HG03460 (cell line): ENCODE data around the gene ATE1.
A peak's percentile ranks its signal among the peaks of the same experiment; 100 is the strongest.
"Not testable (repeated sequence)": the region's sequence is repeated elsewhere in the genome, so short reads cannot be mapped to it uniquely, and the experiment has no call there.

Experiments
- ATAC-seq: cut with Tn5 transposase; IDR thresholded peaks from one replicate; pipeline ENCODE4 v1.9.1; 2021; ENCODE audit not compliant: unreplicated experiment

The ATE1 gene

DNA sequence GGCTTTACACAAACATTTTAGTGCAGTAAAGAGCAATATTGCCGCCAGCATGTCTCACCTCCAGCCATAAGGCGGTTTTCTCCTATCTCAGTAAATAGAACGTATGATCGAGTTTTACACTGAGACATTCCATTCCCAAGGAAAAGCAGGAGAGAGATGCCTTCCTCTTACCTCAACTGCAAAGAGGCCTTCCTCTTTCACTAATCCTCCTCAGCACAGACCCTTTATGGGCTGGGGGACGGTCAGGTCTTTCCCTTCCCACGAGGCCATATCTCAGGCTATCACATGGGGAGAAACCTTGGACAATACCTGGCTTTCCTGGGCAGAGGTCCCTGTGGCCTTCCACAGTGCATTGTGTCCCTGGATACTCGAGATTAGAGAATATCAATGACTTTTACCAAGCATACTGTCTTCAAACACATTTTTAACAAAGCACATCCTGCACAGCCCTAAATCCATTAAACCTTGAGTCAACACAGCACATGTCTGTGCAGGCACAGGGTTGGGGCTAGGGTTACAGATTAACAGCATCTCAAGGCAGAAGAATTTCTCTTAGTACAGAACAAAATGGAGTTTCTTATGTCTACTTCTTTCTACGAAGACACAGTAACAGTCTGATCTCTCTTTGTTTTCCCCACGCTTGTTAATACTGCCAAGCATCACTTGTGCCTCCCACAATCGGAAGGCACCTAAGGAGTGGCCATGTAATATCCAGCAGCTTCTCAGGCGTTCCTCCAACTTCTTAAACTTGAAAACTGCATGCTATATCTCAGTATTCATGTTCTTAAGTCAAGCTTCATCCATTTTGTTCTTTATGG is 2.6 kb upstream of the ATE1 start:
- not testable (repeated sequence) for ATAC-seq

DNA sequence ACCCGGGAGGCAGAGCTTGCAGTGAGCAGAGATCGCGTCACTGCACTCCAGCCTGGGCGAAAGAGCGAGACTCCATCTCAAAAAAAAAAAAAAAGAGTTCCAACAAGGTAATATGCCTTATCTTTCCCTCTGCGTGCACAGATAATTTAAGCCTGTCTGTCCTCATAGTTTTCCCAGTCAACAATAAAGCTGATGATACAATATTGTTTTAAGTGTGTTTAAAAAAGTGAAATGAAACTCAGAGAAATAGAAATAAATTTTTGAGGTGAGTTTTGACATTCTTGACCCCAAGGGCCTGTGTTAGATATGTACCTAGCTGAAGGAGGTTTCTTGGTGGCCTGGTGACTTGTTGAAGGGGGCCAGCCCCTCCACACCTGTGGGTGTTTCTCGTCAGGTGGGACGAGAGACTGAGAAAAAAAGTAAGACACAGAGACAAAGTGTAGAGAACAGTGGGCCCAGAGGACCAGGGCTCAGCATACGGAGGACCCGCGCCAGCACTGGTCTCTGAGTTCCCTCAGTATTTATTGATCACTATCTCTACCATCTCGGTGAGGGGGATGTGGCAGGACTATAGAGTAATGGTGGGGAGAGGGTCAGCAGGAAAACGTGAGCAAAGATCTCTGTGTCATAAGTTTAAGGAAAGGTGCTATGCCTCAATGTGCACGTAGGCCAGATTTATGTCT is 1.9 kb upstream of the ATE1 start:
- ATAC-seq = not testable (repeated sequence)

DNA sequence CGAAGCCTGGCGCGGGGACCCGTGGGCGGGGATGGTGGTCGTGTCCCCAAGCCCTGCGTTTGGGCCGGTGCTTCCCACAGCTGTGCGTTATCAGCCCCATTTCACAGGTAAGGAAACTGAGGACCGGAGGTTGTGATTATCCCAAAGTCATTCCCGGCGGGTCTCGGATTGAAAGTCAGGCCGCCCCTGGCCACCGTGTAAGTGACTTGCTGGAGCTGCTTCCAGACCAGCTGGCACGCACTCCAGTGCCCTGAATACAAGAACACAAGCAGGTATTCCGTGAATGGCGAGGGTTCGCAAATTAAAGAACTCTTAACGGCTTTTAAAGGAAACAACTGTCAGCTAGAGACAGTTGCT is 675 bp upstream of the ATE1 start:
- ATAC-seq = peak; percentile 4

DNA sequence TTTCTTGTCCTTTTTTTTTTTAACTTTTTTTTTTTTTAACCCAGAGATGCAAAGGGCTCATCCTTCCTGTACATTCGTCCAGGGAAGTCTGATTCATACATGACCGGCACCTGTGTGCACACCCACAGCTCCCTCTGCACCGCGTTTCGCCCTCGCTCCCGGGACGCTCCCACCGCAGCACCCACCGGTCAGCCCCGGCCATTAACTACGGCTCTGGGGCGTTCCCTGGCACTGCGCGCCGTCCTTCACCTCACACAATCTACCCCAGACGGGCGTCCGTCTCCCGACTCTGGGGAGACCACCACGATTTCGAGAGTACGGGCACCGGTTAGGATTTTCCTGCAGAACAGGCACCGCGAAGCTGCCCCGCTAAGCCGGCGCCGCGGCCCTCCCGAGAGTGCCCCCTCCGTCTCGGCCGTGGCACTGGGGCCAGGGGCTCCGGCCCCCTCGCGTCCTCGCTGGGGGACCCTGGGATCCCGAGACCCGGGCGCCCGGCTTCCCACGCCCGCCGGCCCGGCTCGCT is 452 bp downstream of the ATE1 start:
- peak; percentile 34 for ATAC-seq

DNA sequence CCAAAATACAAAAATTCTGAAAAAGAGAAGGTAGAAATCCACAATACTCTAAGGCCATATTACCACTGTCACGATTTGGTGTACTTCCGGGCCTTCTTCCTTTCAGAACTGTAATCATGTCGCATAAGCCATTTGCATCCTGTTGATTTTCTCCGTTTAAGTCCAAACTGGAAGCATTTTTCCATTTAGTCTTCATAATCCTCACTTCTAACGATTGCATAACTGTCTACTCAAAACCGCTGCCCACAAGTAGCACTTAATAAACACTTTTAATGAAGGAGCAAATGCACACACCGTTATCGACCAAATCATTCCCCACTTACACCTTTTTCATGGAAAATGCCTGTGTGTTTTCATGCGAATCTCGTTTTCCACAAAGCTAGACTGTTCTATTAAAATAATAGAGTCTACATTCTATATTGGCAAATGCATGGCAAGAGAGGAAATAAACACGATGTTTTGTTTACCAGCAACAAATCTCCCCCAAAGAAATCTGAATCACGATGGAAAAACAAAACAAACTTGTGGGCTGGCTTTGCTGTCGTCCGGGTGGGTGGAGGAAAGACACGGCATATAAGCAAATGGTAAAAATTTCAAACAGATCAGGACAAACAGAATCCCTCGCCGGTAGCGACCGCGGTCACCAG is 1.0 kb downstream of the ATE1 start:
- ATAC-seq = peak; percentile 7

DNA sequence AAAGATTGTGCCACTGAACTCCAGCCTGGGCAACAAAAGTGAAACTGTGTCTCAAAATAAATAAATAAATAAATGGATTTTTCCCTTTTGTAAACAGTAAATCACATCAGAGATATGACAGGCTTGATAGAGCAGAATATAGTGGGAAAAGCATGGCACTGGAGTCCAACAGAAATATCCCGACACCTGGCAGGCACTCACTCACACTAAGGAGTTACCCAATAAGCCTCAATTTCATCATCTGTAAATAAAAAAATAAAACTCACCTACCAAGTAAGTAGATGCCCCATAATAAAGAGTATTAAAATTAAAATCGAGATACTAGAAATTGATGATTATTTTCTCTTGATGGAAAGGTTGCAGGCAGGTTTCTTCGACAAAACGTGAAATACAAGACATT is 1.7 kb downstream of the ATE1 start:
- no peak for ATAC-seq

DNA sequence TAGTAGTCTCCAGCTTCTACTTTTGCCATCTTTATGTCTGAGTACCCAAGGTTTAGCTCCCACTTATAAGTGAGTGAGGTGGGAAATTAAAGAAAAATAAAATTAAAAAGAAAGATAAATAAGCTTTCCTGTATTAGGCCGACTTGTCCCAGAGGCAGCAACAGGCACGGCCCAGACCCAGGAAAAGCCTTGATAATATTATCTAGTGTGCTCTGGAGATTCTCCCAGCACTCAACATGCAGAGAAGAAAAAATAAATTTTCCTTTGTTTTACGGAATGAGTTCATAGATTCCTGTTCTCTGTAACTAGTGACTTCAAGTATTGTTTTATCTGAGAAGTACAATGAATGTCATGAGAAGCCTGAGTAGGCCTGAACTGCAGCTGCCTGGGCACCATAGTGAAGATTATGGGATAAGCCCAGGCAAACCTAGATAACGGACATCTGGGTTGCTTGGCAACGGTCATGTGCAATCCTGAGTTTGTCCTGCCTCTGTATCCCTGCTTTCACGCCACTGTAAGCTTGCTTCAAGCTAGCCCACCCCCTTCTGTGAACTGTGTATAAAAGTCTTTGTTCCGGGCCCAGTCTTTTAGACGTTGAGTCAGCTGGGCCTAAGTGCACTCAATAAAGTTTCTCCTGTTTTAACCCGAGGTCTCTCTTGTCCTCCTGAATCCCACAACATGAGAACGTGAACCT is 6.4 kb downstream of the ATE1 start:
- ATAC-seq = no peak

DNA sequence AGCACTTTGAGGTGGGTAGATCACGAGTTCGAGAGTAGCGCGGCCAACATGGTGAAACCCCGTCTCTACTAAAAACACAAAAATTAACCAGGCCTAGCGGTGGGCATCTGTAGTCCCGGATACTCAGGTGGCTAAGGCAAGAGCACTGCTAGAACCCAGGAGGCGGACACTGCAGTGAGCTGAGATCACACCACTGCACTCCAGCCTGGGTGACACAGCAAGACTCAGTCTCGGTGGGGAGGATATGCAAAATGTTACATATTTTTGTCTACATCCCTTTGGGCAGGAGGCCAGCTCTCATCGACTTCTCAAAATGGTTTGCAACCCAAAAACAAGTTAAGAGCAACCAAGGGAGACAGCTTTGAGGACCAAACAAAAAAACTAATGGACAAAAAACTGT is 8.2 kb downstream of the ATE1 start:
- ATAC-seq = peak; percentile 64

DNA sequence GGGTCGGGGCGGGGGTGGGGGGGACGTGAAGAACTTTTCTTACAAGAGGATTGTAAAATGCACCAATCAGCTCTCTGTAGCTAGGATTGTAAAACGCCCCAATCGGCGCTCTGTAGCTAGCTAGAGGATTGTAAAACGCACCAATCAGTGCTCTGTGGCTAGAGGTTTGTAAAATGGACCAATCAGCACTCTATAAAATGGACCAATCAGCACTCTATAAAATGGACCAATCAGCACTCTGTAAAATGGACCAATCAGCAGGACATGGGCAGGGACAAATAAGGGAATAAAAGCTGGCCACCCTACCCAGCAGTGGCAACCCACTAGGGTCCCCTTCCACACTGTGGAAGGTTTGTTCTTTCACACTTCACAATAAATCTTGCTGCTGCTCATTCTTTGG is 9.0 kb downstream of the ATE1 start:
- not testable (repeated sequence) for ATAC-seq

DNA sequence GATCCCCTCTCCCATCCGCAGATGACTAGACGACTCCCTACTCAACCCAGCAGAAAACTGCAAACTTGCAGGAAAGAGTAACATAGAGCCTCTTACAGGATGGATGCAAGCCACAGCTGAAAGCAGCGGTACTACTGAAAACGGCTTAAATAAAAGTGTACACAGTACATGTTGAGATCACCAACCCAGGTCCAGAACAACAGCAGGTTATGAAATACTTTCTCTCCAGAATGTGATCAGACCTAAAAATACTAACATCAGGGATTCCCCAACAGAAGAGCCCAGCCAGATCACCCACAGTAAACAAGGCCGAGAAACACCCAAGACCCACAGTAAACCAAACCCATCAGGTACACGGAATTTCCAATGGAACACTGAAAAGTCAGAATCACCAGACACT is 13.2 kb downstream of the ATE1 start:
- no peak for ATAC-seq

DNA sequence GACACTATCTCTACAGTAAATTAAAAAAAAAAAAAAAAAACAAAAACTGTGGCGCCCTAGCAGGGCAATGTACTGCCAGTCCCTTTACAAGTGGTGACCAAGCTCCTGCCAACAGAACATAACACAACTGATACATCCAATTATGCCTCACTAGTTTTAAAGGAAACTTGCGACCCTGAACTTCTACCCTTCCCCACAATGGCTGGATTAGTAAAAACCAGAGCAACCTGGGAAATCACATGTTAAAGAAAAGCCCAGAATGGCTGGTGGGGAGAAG is 16.5 kb downstream of the ATE1 start:
- no peak for ATAC-seq

DNA sequence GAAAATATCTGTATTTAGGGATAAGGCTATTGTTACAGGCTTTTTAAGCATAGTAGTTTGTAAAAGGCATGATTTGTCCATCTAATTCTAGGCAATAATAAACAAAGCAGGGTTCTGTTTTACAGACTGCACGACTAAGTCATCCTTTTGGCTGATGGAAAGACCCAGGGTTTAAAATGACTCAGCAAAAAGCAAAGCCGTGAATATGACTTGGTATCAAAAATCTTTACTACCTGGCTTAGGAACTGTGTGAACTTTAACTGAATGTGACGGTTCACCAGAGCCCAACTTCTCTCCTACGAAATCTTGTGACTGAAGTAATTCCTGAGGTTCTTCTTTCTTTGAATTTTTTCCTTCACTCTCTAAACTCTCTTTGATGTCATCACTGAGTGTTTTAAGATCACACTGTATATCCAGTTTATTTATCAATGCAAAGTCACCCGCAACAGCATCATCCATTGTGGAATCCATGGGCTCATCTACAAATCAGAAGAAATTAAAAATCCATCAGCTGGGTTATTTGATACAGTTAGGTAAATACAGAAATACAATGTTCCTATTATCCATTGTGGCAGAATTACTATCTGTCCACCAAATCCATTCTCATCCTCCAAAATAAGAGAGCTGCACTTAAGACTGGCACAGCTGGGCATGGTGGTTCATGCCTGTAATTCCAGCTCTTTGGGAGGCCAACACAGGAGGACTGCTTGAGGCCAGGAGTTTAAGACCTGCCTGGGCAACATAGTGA is 17.0 kb downstream of the ATE1 start:
- peak; percentile 69 for ATAC-seq

DNA sequence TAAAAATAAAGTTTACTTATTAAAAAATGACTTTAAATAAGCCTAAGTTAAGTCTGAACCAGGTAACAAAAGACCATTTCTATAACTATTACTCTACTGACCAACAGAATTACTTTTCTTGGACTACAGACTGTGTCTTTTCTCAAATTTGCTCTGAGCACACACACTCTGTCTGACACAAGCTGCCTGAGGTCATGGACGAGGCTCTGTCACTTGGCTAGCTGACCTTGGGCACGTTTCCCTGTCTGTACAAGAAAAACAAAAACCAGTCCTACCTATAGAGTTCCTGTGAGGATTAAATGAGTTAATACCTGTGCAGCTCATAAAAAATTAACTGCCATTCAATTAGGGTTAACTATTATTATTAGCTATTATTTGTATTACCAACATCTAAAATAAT is 22.9 kb downstream of the ATE1 start:
- no peak for ATAC-seq

DNA sequence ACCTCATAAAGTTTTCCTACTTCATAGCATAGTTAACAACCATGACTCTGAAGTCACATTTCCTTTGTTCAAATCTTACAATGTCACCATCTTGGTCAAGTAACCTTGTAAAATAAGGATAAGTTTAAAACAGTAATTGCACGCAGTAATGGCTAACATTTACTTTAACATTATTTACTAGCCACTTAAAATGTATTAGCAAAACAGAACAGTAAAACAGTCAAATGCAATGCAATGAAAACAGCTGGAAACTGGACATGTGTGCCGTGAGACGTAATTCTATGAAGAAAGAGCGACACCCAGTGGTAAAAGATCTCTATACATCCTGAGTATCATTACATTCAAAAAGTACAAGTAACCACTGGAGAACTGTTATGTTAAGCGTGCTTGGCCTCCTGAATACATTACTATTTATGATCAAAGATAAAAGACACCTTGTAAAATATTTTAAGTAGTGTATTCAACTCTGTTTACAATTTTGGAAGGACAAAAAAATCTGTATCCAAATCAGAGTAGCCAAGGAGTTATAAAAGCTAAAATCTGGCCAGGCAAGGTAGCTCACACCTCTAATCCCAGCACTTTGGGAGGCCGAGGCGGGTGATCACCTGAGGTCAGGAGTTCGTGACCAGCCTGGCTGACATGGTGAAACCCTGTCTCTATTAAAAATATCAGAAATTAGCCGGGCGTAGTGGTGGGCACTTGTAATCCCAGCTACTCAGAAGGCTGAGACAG is 27.2 kb downstream of the ATE1 start:
- no peak for ATAC-seq

DNA sequence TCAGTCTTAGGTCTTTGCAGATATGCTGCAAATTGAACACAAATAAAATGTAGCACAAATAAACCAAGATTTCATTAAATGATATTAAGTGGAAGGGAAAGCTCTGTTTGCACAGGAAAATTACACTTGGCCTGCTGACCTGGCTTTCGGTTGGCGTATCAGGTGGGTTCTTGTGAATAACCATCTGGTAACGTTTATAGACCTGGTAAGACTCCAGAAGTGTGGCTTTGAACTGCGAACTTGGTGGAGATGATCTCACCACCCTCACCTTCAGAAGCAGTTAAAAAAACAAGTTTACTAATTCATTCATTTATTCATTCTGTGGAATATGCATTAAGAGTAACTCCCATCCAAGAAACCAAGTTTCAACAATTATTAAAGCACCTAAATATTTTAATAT is 28.1 kb downstream of the ATE1 start:
- ATAC-seq = no peak

DNA sequence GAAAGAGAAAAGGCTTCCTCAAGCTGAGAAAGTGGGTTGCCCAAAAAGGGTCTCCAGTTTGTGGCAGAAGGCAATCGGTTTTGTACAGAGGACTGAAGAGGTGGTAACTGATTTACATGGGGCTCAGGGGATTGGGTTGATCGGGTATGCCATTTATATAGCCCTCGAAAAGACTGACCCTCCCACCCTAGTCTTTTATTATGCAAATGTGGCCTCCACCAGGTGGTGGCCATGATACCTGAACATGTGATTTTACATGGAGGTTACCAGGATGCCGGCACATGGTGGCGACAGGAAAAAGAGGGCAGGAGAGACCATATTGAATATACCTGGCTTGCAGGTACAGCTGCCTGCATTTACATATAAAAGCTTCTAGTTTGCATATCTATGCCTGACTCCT is 36.7 kb downstream of the ATE1 start:
- ATAC-seq = no peak

DNA sequence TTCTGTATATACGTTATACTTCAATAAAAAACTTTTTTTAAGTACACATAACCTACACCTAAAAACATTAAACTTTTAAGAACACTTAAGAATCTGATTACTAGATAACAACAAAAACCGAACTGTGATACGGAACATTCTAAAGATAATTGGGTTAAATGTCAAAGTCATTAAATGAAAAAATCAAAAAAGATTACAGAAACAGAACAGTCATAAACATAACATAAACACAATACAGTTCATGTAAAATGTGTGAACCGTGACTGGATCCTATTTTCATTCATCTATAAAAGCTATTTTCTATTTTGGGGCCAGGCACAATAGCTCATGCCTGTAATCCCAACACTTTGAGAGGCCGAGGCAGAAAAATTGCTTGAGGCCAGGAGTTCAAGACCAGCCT is 38.6 kb downstream of the ATE1 start:
- no peak for ATAC-seq

DNA sequence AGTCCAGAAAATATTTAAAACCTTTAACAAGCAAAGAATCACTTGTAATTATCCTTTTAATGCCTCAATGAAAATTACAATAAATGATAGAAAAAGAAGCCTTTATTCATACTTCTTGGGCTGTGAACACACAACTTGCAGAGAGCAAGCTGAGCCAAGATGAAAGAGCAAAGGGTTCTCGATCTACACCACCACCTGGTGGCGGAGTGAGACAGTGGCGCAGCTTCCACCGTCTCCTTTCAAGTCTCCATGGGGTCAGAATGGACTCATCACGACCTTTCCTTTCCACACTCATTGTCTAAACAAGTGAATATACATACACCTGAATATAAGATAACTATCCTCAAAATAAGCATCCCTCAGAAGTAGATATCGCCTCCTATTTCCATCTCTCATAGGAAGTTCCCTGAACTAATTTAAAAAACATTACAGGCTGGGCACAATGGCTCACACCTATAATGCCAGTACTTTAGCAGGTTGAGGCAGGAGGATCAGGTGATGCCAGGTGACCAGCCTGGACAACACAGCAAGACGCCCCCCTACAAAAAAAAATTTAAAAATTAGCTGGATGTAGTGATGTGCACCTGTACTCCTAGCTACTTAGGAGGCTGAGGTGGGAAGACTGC is 40.7 kb downstream of the ATE1 start:
- ATAC-seq = no peak

DNA sequence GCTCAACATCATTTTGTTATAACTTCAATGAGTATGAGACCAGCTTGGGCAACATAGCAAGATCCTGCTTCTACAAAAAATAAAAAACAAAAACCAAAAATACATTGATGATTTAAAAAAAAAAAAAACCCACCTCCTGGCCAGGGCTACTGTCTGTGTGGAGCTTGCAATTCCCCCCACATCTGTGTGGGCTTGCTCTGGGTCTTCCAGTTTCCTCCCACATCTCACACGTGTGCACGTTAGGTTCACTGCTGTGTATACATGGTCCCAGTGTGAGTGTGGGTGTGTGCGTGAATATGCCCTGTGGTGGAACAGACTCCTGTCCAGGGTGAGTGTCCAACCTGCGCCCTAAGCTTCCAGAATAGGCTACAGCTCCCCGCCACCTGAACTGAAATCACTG is 41.6 kb downstream of the ATE1 start:
- ATAC-seq = no peak

DNA sequence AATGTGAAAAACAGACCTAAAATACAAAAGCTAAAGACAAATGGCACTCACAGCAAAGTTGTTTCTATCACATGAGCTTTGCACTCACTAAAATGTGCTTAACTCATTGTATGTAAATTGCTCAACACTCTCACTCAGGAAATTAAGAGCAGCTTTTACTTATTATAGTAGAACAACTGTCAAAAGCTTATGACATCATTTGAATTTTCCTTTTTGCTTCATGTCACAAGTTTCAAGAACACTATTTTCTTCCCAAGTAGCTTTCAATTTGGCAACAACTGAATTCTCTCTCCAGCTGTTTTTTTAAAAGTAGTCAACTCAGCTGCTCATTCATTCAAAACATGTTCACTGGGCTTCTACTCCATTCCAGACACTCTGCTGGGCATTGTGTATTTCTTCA is 46.9 kb downstream of the ATE1 start:
- ATAC-seq = no peak
